GM12878 (cell line): ENCODE measurements around the gene AKTIP.

Source experiments
- EGR1 ChIP-seq, 2 experiments: IDR thresholded peaks; 1 replicate in 1 of 2; 2 replicates in 1 of 2; pipeline ENCODE4 v1.6.1; 2011 to 2012; ENCODE audit warnings: low read depth in 2 of 2, low read length in 2 of 2, borderline replicate concordance in 1 of 2, mild to moderate bottlenecking in 1 of 2, moderate library complexity in 1 of 2
- EP300 ChIP-seq, 2 experiments: fragments of 150-350 bp in 1 of 2; IDR thresholded peaks; 2 replicates each; pipeline ENCODE4 v1.6.1; 2011 to 2012; ENCODE audit warnings: low read depth in 2 of 2, low read length in 2 of 2, borderline replicate concordance in 1 of 2, improper control_type of control experiment in 1 of 2, inconsistent platforms in 1 of 2; ENCODE audit not compliant: control insufficient read depth in 1 of 2
- GABPA ChIP-seq: IDR thresholded peaks from 2 replicates; pipeline ENCODE4 v1.6.1; 2014; ENCODE audit warnings: antibody characterized with exemption, low read depth, mild to moderate bottlenecking, inconsistent platforms
- MXI1 ChIP-seq: fragments of 150-350 bp; IDR thresholded peaks from 2 replicates; pipeline ENCODE4 v1.6.1; 2011; ENCODE audit warnings: low read depth, mild to moderate bottlenecking, inconsistent platforms, low read length, improper control_type of control experiment
- TF ChIP-seq, protein P1 (sequence below), 3 experiments: IDR thresholded peaks in 2 of 3; conservative IDR thresholded peaks in 1 of 3; 2 replicates each; pipeline ENCODE4 v1.5.1; 2011; ENCODE audit warnings: low read depth in 3 of 3, low read length in 3 of 3, mild to moderate bottlenecking in 3 of 3, control low read depth in 2 of 3, moderate library complexity in 2 of 3, inconsistent platforms in 1 of 3, mixed read lengths in 1 of 3; ENCODE audit not compliant: control insufficient read depth in 2 of 3, insufficient read depth in 1 of 3; ENCODE audit errors: extremely low read depth in 1 of 3
- TF ChIP-seq, protein P2 (sequence below): IDR thresholded peaks from 2 replicates; pipeline ENCODE4 v1.6.1; 2012; ENCODE audit warnings: low read length, inconsistent platforms
- TF ChIP-seq, protein P3 (sequence below): fragments of 450-650 bp; IDR thresholded peaks from 2 replicates; pipeline ENCODE4 v1.6.1; 2017; ENCODE audit warnings: antibody characterized with exemption, mild to moderate bottlenecking, moderate library complexity
- TF ChIP-seq, protein P4 (sequence below): fragments of 450-650 bp; IDR thresholded peaks from 2 replicates; pipeline ENCODE4 v1.6.1; 2016; ENCODE audit warnings: mild to moderate bottlenecking, moderate library complexity, borderline replicate concordance

DNA sequence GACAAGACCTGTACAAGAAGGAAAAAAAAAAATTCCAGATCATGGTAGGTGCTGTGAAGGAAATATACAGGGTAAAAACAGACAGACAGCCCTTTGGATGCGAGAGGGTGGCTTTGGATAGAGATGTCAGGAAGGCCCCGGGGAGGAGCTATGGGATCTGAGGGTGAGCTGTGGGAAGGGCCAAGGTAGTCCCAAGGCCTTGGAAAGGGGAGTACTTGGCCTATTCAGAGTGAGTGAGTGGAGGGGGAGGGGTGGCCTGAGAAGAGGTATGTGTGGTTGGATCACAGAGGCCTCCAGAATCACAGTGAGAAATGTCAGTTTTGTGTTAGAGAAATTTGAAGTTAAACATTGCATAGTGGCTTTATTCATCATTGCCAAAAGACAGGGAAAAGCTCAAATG, 31.2 kb upstream of the AKTIP start:
- TF ChIP-seq GABPA = no peak
- TF ChIP-seq EGR1 (IDR thresholded peaks at IDR 0.05; ENCODE audit: borderline replicate concordance in 1 of 2, low read depth in 2 of 2, low read length in 2 of 2) = no peak
- no peak for TF ChIP-seq EP300 (IDR thresholded peaks at IDR 0.05; ENCODE audit: borderline replicate concordance in 1 of 2, control insufficient read depth in 1 of 2, low read depth in 2 of 2, low read length in 2 of 2)
- TF ChIP-seq, protein P1, sequence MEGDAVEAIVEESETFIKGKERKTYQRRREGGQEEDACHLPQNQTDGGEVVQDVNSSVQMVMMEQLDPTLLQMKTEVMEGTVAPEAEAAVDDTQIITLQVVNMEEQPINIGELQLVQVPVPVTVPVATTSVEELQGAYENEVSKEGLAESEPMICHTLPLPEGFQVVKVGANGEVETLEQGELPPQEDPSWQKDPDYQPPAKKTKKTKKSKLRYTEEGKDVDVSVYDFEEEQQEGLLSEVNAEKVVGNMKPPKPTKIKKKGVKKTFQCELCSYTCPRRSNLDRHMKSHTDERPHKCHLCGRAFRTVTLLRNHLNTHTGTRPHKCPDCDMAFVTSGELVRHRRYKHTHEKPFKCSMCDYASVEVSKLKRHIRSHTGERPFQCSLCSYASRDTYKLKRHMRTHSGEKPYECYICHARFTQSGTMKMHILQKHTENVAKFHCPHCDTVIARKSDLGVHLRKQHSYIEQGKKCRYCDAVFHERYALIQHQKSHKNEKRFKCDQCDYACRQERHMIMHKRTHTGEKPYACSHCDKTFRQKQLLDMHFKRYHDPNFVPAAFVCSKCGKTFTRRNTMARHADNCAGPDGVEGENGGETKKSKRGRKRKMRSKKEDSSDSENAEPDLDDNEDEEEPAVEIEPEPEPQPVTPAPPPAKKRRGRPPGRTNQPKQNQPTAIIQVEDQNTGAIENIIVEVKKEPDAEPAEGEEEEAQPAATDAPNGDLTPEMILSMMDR (IDR thresholded peaks at IDR 0.05 in 2 of 3, conservative IDR thresholded peaks at IDR 0.05 in 1 of 3; ENCODE audit: control insufficient read depth in 2 of 3, extremely low read depth in 1 of 3, insufficient read depth in 1 of 3, low read depth in 3 of 3, low read length in 3 of 3) = no peak
- TF ChIP-seq, protein P2, sequence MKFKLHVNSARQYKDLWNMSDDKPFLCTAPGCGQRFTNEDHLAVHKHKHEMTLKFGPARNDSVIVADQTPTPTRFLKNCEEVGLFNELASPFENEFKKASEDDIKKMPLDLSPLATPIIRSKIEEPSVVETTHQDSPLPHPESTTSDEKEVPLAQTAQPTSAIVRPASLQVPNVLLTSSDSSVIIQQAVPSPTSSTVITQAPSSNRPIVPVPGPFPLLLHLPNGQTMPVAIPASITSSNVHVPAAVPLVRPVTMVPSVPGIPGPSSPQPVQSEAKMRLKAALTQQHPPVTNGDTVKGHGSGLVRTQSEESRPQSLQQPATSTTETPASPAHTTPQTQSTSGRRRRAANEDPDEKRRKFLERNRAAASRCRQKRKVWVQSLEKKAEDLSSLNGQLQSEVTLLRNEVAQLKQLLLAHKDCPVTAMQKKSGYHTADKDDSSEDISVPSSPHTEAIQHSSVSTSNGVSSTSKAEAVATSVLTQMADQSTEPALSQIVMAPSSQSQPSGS = no peak
- TF ChIP-seq, protein P3, sequence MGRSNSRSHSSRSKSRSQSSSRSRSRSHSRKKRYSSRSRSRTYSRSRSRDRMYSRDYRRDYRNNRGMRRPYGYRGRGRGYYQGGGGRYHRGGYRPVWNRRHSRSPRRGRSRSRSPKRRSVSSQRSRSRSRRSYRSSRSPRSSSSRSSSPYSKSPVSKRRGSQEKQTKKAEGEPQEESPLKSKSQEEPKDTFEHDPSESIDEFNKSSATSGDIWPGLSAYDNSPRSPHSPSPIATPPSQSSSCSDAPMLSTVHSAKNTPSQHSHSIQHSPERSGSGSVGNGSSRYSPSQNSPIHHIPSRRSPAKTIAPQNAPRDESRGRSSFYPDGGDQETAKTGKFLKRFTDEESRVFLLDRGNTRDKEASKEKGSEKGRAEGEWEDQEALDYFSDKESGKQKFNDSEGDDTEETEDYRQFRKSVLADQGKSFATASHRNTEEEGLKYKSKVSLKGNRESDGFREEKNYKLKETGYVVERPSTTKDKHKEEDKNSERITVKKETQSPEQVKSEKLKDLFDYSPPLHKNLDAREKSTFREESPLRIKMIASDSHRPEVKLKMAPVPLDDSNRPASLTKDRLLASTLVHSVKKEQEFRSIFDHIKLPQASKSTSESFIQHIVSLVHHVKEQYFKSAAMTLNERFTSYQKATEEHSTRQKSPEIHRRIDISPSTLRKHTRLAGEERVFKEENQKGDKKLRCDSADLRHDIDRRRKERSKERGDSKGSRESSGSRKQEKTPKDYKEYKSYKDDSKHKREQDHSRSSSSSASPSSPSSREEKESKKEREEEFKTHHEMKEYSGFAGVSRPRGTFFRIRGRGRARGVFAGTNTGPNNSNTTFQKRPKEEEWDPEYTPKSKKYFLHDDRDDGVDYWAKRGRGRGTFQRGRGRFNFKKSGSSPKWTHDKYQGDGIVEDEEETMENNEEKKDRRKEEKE = no peak
- TF ChIP-seq, protein P4, sequence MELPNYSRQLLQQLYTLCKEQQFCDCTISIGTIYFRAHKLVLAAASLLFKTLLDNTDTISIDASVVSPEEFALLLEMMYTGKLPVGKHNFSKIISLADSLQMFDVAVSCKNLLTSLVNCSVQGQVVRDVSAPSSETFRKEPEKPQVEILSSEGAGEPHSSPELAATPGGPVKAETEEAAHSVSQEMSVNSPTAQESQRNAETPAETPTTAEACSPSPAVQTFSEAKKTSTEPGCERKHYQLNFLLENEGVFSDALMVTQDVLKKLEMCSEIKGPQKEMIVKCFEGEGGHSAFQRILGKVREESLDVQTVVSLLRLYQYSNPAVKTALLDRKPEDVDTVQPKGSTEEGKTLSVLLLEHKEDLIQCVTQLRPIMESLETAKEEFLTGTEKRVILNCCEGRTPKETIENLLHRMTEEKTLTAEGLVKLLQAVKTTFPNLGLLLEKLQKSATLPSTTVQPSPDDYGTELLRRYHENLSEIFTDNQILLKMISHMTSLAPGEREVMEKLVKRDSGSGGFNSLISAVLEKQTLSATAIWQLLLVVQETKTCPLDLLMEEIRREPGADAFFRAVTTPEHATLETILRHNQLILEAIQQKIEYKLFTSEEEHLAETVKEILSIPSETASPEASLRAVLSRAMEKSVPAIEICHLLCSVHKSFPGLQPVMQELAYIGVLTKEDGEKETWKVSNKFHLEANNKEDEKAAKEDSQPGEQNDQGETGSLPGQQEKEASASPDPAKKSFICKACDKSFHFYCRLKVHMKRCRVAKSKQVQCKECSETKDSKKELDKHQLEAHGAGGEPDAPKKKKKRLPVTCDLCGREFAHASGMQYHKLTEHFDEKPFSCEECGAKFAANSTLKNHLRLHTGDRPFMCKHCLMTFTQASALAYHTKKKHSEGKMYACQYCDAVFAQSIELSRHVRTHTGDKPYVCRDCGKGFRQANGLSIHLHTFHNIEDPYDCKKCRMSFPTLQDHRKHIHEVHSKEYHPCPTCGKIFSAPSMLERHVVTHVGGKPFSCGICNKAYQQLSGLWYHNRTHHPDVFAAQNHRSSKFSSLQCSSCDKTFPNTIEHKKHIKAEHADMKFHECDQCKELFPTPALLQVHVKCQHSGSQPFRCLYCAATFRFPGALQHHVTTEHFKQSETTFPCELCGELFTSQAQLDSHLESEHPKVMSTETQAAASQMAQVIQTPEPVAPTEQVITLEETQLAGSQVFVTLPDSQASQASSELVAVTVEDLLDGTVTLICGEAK = no peak
- no peak for TF ChIP-seq MXI1
